ENCODE measurements around the gene HNRNPF. TPM values are rescaled to one million over a fixed set of nuclear protein-coding genes. Genes with fewer than 3 reads are reported as not detected.
"Not testable (repeated sequence)": the region's sequence is repeated elsewhere in the genome, so short reads cannot be mapped to it uniquely, and the experiment has no call there.

HNRNPF gene
- total RNA-seq, 6 experiments from 2014 or later = 133 to 164 (median 159) TPM

- H3K27me3 Mint-ChIP-seq (ENCODE audit: insufficient read depth) = peaks cover 6% of the 10 kb centered on the region
- peak overlapping the region; percentile 99 for H3K27ac Mint-ChIP-seq
- TF ChIP-seq CTCF (IDR thresholded peaks at IDR 0.05) = no peak
- peaks cover 9% of the 10 kb centered on the region for H3K4me1 Mint-ChIP-seq (ENCODE audit: low read depth)
- H3K9me3 Mint-ChIP-seq = no peaks in the 10 kb centered on the region
- peak overlapping the region; percentile 96 for H3K4me3 Mint-ChIP-seq
- no peak for DNase-seq
- H3K36me3 Mint-ChIP-seq (ENCODE audit: low read depth) = peaks cover 10% of the 10 kb centered on the region; the same call in 1 of the 2 replicates
These were observed 28.3 kb upstream of the HNRNPF start for GRCh38 chr10:43437141-43437870.

GRCh38 chr10:43436291-43437140, 27.5 kb upstream of the HNRNPF start, which contains the start of gene ZNF487:
TSS of gene ZNF487 (plus strand) at chr10:43437111. CDS start at chr10:43475814, 38,703 bp downstream.
- Mint-ChIP-seq H3K27me3 (ENCODE audit: insufficient read depth) (peaks cover 6% of the 10 kb centered on the region), H3K36me3 (ENCODE audit: low read depth) (peaks cover 10% of the 10 kb centered on the region; the same call in 1 of the 2 replicates), H3K9me3 (no peaks in the 10 kb centered on the region), H3K27ac (peak within 1 kb of the TSS; percentile 99), H3K4me1 (ENCODE audit: low read depth) (peaks cover 9% of the 10 kb centered on the region), H3K4me3 (peak within 1 kb of the TSS; percentile 96)
- peak; percentile 37; the same call in 1 of the 2 replicates for TF ChIP-seq CTCF (IDR thresholded peaks at IDR 0.05)
- peak; percentile 87 for DNase-seq

GRCh38 chr10:43430926-43431663, 22.1 kb upstream of the HNRNPF start:
- TF ChIP-seq CTCF (IDR thresholded peaks at IDR 0.05) = no peak
- Mint-ChIP-seq H3K27ac (no peak overlapping the region), H3K9me3 (no peaks in the 10 kb centered on the region), H3K36me3 (ENCODE audit: low read depth) (peaks cover 4% of the 10 kb centered on the region; the same call in 1 of the 2 replicates), H3K27me3 (ENCODE audit: insufficient read depth) (no peaks in the 10 kb centered on the region; the same call in 1 of the 2 replicates), H3K4me1 (ENCODE audit: low read depth) (no peaks in the 10 kb centered on the region), H3K4me3 (no peak overlapping the region)
- no peak for DNase-seq

DNA sequence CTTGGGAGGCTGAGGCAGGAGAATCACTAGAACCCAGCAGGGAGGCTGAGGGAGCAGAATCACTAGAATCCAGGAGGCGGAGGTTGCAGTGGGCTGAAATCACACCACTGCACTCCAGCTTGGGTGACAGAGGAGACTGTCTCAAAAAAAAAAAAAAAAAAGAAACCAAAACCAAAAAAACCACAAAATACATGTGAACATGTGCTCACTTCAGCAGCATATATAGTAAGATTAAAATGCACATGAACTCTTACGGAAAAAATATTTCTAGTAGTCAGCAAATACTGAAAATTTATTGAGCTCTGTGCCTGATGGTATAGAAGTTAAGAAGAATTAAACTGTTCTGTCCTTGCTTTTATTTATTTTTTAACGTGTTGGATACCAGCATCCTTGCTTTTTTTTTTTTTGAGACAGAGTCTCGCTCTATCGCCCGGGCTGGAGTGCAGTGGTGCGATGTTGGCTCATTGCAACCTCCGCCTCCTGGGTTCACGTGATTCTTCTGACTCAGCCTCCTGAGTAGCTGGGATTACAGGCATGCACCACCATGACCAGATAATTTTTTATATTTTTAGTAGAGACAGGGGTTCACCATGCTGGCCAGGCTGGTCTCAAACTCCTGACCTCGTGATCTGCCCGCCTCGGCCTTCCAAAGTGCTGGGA, 18.3 kb upstream of the HNRNPF start:
- Mint-ChIP-seq H3K27ac (no peak overlapping the region), H3K9me3 (no peaks in the 10 kb centered on the region), H3K4me1 (ENCODE audit: low read depth) (no peaks in the 10 kb centered on the region), H3K27me3 (ENCODE audit: insufficient read depth) (no peaks in the 10 kb centered on the region; the same call in 1 of the 2 replicates), H3K36me3 (ENCODE audit: low read depth) (no peaks in the 10 kb centered on the region), H3K4me3 (no peak overlapping the region)
- no peak for TF ChIP-seq CTCF (IDR thresholded peaks at IDR 0.05)
- DNase-seq = no peak

DNA sequence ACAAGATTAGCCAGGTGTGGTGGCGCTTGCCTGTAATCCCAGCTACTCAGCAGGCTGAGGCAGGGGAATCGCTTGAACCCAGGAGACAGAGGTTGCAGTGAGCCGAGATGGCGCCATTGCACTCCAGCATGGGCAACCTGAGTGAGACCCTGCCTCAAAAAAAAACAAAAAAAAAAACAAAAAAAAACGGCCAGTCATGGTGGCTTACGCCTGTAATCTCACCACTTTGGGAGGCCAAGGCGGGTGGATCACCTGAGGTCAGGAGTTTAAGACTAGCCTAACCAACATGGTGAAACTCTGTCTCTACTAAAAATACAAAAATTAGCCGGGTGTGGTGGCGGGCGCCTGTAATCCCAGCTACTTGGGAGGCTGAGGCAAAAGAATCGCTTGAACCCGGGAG, 17.5 kb upstream of the HNRNPF start:
- H3K9me3 Mint-ChIP-seq; H3K4me1 Mint-ChIP-seq (ENCODE audit: low read depth); H3K4me3 Mint-ChIP-seq; H3K36me3 Mint-ChIP-seq (ENCODE audit: low read depth); H3K27ac Mint-ChIP-seq; DNase-seq; H3K27me3 Mint-ChIP-seq (ENCODE audit: insufficient read depth): not testable (repeated sequence)
